ENCODE data around the gene OR10A7. TPM values are rescaled to one million over a fixed set of nuclear protein-coding genes. Genes with fewer than 3 reads are reported as not detected.

Gene OR10A7
- total RNA-seq, 1 donor from 2014 or later: not detected

DNA sequence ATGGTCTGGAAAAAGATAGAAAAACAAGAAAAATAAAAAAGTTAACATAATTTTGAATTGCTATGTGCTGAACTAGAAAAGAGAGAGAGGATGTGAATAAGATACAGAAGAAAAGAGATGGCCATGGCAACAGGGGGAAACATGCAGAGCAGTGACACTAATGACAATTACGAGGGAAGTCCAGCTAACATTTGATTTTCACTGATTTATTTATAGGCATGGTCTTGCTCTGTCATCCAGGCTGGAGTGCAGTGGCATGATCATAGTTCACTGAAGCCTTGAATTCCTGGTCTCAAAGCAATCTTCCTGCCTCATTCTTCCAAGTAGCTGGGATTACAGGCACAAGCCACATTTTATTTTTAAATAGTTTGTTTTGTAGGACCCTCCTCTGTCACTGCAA, 25.3 kb downstream of the OR10A7 start:
- TF ChIP-seq, protein P1, sequence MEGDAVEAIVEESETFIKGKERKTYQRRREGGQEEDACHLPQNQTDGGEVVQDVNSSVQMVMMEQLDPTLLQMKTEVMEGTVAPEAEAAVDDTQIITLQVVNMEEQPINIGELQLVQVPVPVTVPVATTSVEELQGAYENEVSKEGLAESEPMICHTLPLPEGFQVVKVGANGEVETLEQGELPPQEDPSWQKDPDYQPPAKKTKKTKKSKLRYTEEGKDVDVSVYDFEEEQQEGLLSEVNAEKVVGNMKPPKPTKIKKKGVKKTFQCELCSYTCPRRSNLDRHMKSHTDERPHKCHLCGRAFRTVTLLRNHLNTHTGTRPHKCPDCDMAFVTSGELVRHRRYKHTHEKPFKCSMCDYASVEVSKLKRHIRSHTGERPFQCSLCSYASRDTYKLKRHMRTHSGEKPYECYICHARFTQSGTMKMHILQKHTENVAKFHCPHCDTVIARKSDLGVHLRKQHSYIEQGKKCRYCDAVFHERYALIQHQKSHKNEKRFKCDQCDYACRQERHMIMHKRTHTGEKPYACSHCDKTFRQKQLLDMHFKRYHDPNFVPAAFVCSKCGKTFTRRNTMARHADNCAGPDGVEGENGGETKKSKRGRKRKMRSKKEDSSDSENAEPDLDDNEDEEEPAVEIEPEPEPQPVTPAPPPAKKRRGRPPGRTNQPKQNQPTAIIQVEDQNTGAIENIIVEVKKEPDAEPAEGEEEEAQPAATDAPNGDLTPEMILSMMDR (IDR thresholded peaks at IDR 0.05; ENCODE audit: borderline replicate concordance): no peak
- no peak for DNase-seq
- Histone ChIP-seq H3K4me1 (no peaks in the 10 kb centered on the region), H3K27ac (replicated peaks) (no peak overlapping the region), H3K36me3 (no peaks in the 10 kb centered on the region), H3K27me3 (ENCODE audit: low read depth) (peaks cover 5% of the 10 kb centered on the region), H3K9me3 (replicated peaks) (no peaks in the 10 kb centered on the region), H3K4me3 (no peak overlapping the region)
- intact Hi-C loops (cut with micrococcal nuclease): no loop called here

DNA sequence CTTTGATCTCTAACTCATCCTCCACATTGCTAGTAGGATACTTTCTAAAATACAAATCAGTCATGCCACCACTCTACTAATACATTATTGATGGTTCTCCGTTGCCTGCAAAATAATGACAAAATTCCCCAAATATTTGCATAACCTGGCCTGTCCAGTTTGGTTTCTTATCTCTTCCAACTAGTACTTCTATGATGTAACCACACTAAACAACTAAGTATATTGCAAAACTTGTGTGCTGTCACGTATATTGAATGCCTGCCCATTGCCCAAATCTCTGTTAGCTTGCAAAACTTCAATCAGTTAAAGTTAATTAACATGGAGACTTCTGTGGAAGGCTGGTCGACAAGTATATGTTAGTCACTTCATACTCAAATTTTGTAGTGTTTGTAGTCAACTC, 30.1 kb downstream of the OR10A7 start:
- Histone ChIP-seq H3K27me3 (ENCODE audit: low read depth) (peaks cover 5% of the 10 kb centered on the region), H3K9me3 (replicated peaks) (no peaks in the 10 kb centered on the region), H3K4me1 (no peaks in the 10 kb centered on the region), H3K4me3 (no peak overlapping the region), H3K27ac (replicated peaks) (no peak overlapping the region), H3K36me3 (no peaks in the 10 kb centered on the region)
- TF ChIP-seq, protein P1 (IDR thresholded peaks at IDR 0.05; ENCODE audit: borderline replicate concordance): no peak
- DNase-seq: no peak
- intact Hi-C loops (cut with micrococcal nuclease): no loop called here

DNA sequence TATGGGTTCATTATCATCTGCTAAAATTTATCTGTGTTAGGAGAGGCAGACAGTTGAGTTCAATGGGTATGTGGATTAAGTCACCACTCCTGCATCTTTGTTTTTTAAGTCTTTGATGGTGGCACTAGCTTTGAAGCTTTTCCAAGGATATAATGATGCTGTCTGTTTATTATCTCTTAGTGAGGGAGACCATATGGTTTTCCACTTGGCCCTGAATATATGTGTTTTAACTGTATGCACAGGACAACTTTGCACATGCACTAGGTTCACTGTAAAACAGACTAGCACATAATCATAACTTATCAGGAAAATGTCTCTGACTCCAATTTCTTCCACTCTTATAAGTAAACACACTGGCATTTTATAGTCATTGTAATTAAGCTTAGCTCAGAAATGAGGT, 32.5 kb downstream of the OR10A7 start:
- H3K4me3 ChIP-seq: no peak overlapping the region
- no peaks in the 10 kb centered on the region for H3K9me3 ChIP-seq (replicated peaks)
- H3K4me1 ChIP-seq: no peaks in the 10 kb centered on the region
- no peak for DNase-seq
- TF ChIP-seq, protein P1 (IDR thresholded peaks at IDR 0.05; ENCODE audit: borderline replicate concordance): no peak
- no peak overlapping the region for H3K27ac ChIP-seq (replicated peaks)
- intact Hi-C loops (cut with micrococcal nuclease): no loop called here
- H3K27me3 ChIP-seq (ENCODE audit: low read depth): no peaks in the 10 kb centered on the region
- H3K36me3 ChIP-seq: no peaks in the 10 kb centered on the region

DNA sequence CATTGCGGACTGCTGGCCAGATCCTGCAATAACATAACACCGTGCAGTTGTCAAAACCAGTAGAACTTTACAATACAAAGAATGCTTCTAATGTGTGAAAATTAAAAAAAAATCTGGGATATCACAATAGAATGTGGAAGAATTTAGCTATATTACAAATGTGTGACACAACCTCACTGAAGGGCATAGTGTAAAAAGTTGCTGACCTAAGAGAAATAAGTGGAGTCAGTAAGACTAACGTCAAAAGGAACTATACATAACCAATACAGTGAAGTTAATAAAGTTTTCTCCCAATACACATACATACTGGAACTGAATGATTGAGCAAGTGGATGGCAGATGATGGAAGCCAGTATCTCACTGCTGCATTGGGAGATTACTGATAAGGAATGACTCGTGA, 36.0 kb downstream of the OR10A7 start:
- intact Hi-C loops (cut with micrococcal nuclease): no loop called here
- Histone ChIP-seq H3K27me3 (ENCODE audit: low read depth) (no peaks in the 10 kb centered on the region), H3K36me3 (no peaks in the 10 kb centered on the region), H3K4me1 (no peaks in the 10 kb centered on the region), H3K9me3 (replicated peaks) (no peaks in the 10 kb centered on the region), H3K4me3 (no peak overlapping the region), H3K27ac (replicated peaks) (no peak overlapping the region)
- DNase-seq: no peak
- TF ChIP-seq, protein P1 (IDR thresholded peaks at IDR 0.05; ENCODE audit: borderline replicate concordance): no peak

DNA sequence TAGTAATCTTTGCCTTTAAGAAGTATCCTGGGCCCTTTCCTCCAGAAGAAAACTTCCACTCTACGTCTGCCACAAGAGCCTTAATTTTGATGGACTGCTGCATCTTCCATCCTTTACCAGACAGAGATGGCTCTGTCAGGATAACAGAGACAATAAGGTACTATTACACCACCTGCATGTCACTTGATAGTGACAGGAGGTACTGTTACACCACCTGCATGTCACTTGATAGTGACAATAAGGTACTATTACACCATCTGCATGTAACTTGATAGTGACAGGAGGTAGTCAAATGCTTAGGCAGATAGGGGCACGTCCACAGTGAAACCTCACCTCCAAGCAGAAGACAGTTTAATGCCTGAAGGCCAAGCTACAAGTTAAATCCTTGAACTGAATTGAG, 37.5 kb downstream of the OR10A7 start:
- DNase-seq: no peak
- H3K9me3 ChIP-seq (replicated peaks): no peaks in the 10 kb centered on the region
- no peak overlapping the region for H3K4me3 ChIP-seq
- H3K27me3 ChIP-seq (ENCODE audit: low read depth): no peaks in the 10 kb centered on the region
- H3K36me3 ChIP-seq: no peaks in the 10 kb centered on the region
- no peak overlapping the region for H3K27ac ChIP-seq (replicated peaks)
- TF ChIP-seq, protein P1 (IDR thresholded peaks at IDR 0.05; ENCODE audit: borderline replicate concordance): no peak
- intact Hi-C loops (cut with micrococcal nuclease): no loop called here
- no peaks in the 10 kb centered on the region for H3K4me1 ChIP-seq

Other genes starting within 250 kb of the OR10A7 start
- 0.27 TPM for gene TESPA1, start 236.3 kb upstream of the OR10A7 start, total RNA-seq
- gene NEUROD4, start 201.1 kb upstream of the OR10A7 start, total RNA-seq: not detected
- not detected for gene OR9K2, start 94.6 kb upstream of the OR10A7 start, total RNA-seq
- not detected for gene OR6C74, start 23.6 kb downstream of the OR10A7 start, total RNA-seq
- not detected for gene OR6C6, start 75.5 kb downstream of the OR10A7 start, total RNA-seq
- not detected for gene OR6C1, start 93.3 kb downstream of the OR10A7 start, total RNA-seq
- gene OR6C3, start 109.7 kb downstream of the OR10A7 start, total RNA-seq: not detected
- not detected for gene OR6C75, start 141.9 kb downstream of the OR10A7 start, total RNA-seq
- not detected for gene OR6C65, start 179.5 kb downstream of the OR10A7 start, total RNA-seq
- not detected for gene OR6C76, start 205.2 kb downstream of the OR10A7 start, total RNA-seq
- not detected for gene OR6C2, start 223.1 kb downstream of the OR10A7 start, total RNA-seq
- not detected for gene OR6C70, start 249.1 kb downstream of the OR10A7 start, total RNA-seq

All from left ventricle myocardium inferior (tissue), 1 donor.